ENCODE results near the gene PPIP5K1. TPM values are rescaled to one million over a fixed set of nuclear protein-coding genes. Genes with fewer than 3 reads are reported as not detected.
A peak's percentile ranks its signal among the peaks of the same experiment; 100 is the strongest.

PPIP5K1 gene
- total and polyA plus RNA-seq, 7 donors = 4.8 to 44.6 (median 13.7) TPM

GRCh38 chr15:43509660-43510199, 80.3 kb downstream of the PPIP5K1 start:
- peaks cover 0 to 42% (median 37%) of the 10 kb centered on the region in 4 donors for H3K4me1 ChIP-seq
- TF ChIP-seq EP300 (IDR thresholded peaks at IDR 0.05) = peak in 1 of 4 donors; percentile 10
- no peak for TF ChIP-seq CTCF (IDR thresholded peaks at IDR 0.05)
- TF ChIP-seq POLR2AphosphoS5 (IDR thresholded peaks at IDR 0.05) = peak; percentile 25 to 69 (median 66)
- TF ChIP-seq POLR2A (IDR thresholded peaks at IDR 0.05) = no peak
- peak overlapping the region; percentile 84 to 93 (median 92) for H3K27ac ChIP-seq
- intact Hi-C loops (cut with DNase I) = loop anchor here (2.0 kb wide), 1 partner anchor 17 kb away; the partner anchor contains the start of gene TP53BP1
- 57 to 66% methylated on average over 8 of the region's 8 CpGs for WGBS, 2 donors
- no peak for DNase-seq
- no peaks in the 10 kb centered on the region for H3K36me3 ChIP-seq
- no peaks in the 10 kb centered on the region for H3K9me3 ChIP-seq
- H3K4me3 ChIP-seq = peak overlapping the region; percentile 52 to 63 (median 56)
- no peaks in the 10 kb centered on the region for H3K27me3 ChIP-seq

GRCh38 chr15:43508991-43509659, 80.9 kb downstream of the PPIP5K1 start:
- peak; percentile 86 for DNase-seq
- H3K4me3 ChIP-seq = peak overlapping the region; percentile 52 to 63 (median 56)
- H3K36me3 ChIP-seq = no peaks in the 10 kb centered on the region
- WGBS, 2 donors = 76 to 77% methylated on average over 9 of the region's 9 CpGs
- no peaks in the 10 kb centered on the region for H3K9me3 ChIP-seq
- H3K4me1 ChIP-seq = peaks cover 0 to 39% (median 35%) of the 10 kb centered on the region in 4 donors
- H3K27ac ChIP-seq = peak overlapping the region; percentile 84 to 93 (median 92)
- no peaks in the 10 kb centered on the region for H3K27me3 ChIP-seq
- intact Hi-C loops (cut with DNase I) = no loop called here
- peak in 2 of 4 donors; percentile 29 to 30 for TF ChIP-seq POLR2AphosphoS5 (IDR thresholded peaks at IDR 0.05)
- TF ChIP-seq EP300 (IDR thresholded peaks at IDR 0.05) = no peak

- Histone ChIP-seq H3K4me1 (peaks cover 0 to 39% (median 34%) of the 10 kb centered on the region in 4 donors), H3K9me3 (no peaks in the 10 kb centered on the region), H3K27me3 (no peaks in the 10 kb centered on the region), H3K27ac (peak overlapping the region in 3 of 4 donors; percentile 91 to 93 (median 93)), H3K4me3 (no peak overlapping the region), H3K36me3 (no peaks in the 10 kb centered on the region)
- TF ChIP-seq EP300 (IDR thresholded peaks at IDR 0.05) (no peak), POLR2A (IDR thresholded peaks at IDR 0.05) (no peak)
- DNase-seq = no peak
- 78 to 84% methylated on average over 1 of the region's 1 CpG for WGBS, 2 donors
- intact Hi-C loops (cut with DNase I) = no loop called here
Measured at GRCh38 chr15:43508421-43508820, 81.6 kb downstream of the PPIP5K1 start.

- 71 to 94% methylated on average over 1 of the region's 1 CpG for WGBS, 2 donors
- Histone ChIP-seq H3K9me3 (no peaks in the 10 kb centered on the region), H3K27me3 (no peaks in the 10 kb centered on the region), H3K36me3 (no peaks in the 10 kb centered on the region), H3K4me1 (peaks cover 0 to 27% (median 24%) of the 10 kb centered on the region in 4 donors), H3K4me3 (no peak overlapping the region), H3K27ac (no peak overlapping the region)
- no peak for DNase-seq
- intact Hi-C loops (cut with DNase I) = no loop called here
- TF ChIP-seq EP300 (IDR thresholded peaks at IDR 0.05) (no peak), POLR2A (IDR thresholded peaks at IDR 0.05) (no peak), POLR2AphosphoS5 (IDR thresholded peaks at IDR 0.05) (no peak), CTCF (IDR thresholded peaks at IDR 0.05) (no peak)
Measured at GRCh38 chr15:43505738-43506137, 84.3 kb downstream of the PPIP5K1 start.

GRCh38 chr15:43499635-43500034, 90.4 kb downstream of the PPIP5K1 start:
- Histone ChIP-seq H3K36me3 (no peaks in the 10 kb centered on the region), H3K27me3 (no peaks in the 10 kb centered on the region), H3K4me1 (no peaks in the 10 kb centered on the region), H3K4me3 (no peak overlapping the region), H3K9me3 (no peaks in the 10 kb centered on the region), H3K27ac (no peak overlapping the region)
- 85% methylated on average over 1 of the region's 1 CpG for WGBS, 2 donors
- TF ChIP-seq POLR2AphosphoS5 (IDR thresholded peaks at IDR 0.05) (no peak), CTCF (IDR thresholded peaks at IDR 0.05) (no peak), EP300 (IDR thresholded peaks at IDR 0.05) (no peak), POLR2A (IDR thresholded peaks at IDR 0.05) (no peak)
- DNase-seq = no peak
- intact Hi-C loops (cut with DNase I) = no loop called here
